ES-I3 (cell line): ENCODE measurements around the gene CMTR1.
"Not testable (repeated sequence)": the region's sequence is repeated elsewhere in the genome, so short reads cannot be mapped to it uniquely, and the experiment has no call there.

ENCODE experiments used
- H3K36me3 ChIP-seq: 2 replicates; pipeline ENCODE4 v1.6.1; 2013; ENCODE audit warnings: mild to moderate bottlenecking, low read length, control low read depth, moderate library complexity; ENCODE audit not compliant: insufficient read depth
- H3K4me1 ChIP-seq: 2 replicates; pipeline ENCODE4 v1.6.1; 2013; ENCODE audit warnings: mild to moderate bottlenecking, control low read depth, low read length; ENCODE audit not compliant: insufficient read depth
- H3K9ac ChIP-seq: 2 replicates; pipeline ENCODE4 v1.6.1; 2013; ENCODE audit warnings: low read depth, mild to moderate bottlenecking, low read length, moderate library complexity
- H3K9me3 ChIP-seq: 2 replicates; pipeline ENCODE4 v1.6.1; 2013; ENCODE audit warnings: mild to moderate bottlenecking, low read length, moderate library complexity; ENCODE audit not compliant: control insufficient read depth, insufficient read depth

Gene CMTR1

DNA sequence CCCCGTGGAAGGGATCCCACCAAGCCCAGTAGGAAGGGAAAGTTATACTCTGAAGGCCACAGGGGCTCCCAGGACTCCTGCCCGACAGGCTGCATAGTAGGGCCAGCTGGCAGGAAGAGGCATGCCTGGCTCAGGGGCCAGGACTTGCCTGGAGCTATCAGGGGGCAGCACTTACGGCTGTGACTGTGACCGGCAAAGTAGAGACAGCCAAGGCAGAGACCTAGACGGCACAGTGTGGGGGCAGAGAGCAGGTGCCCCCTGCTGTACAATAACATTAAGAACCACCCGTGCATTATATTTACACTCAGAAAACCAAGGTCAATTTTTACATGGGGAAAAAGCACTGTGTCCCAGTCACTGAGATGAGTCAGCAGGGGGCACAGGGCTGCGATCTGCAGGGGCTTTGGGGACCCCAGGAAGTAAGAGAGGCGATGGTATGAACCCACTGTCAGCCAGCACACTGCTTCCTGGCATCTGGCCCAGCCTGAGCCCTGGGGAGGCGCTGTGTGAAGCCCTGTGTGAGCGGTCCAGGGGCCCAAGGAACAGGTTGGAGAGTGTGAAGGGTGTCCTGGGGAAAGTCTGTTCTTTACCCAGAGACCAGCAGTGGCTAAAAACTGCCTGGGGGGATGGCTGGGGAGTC, 56.8 kb downstream of the CMTR1 start:
- Histone ChIP-seq H3K9ac (no peak overlapping the region), H3K36me3 (no peaks in the 10 kb centered on the region), H3K4me1 (peaks cover 24% of the 10 kb centered on the region), H3K9me3 (no peaks in the 10 kb centered on the region)

GRCh38 chr6:37490536-37491170, 57.6 kb downstream of the CMTR1 start:
- Histone ChIP-seq H3K4me1 (peaks cover 24% of the 10 kb centered on the region), H3K36me3 (no peaks in the 10 kb centered on the region), H3K9ac (no peak overlapping the region), H3K9me3 (no peaks in the 10 kb centered on the region)

GRCh38 chr6:37491171-37491829, 58.3 kb downstream of the CMTR1 start:
- H3K36me3 ChIP-seq: no peaks in the 10 kb centered on the region
- H3K9ac ChIP-seq: no peak overlapping the region
- peaks cover 24% of the 10 kb centered on the region for H3K4me1 ChIP-seq
- H3K9me3 ChIP-seq: no peaks in the 10 kb centered on the region

DNA sequence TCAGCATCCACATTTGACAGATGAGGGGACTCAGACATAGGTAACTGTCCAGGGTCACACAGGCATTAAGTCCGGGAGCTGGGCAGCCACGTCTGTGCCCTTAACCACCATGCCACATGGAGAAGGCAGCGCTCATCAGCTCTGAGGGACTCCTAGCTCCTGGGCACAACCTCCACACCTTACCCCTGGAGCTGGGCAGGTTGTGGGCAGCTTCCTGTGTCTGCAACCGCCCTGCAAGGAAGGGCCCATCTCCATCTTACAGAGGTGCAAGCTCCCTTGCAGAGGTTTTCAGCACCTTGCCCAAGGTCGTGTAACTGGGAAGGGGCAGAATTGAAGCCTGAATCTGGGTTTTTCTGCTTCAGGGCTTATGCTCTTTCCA, 58.8 kb downstream of the CMTR1 start:
- peaks cover 24% of the 10 kb centered on the region for H3K4me1 ChIP-seq
- no peaks in the 10 kb centered on the region for H3K36me3 ChIP-seq
- no peaks in the 10 kb centered on the region for H3K9me3 ChIP-seq
- H3K9ac ChIP-seq: no peak overlapping the region

GRCh38 chr6:37492236-37492972, 59.4 kb downstream of the CMTR1 start:
- H3K9ac ChIP-seq: no peak overlapping the region
- H3K9me3 ChIP-seq: no peaks in the 10 kb centered on the region
- H3K36me3 ChIP-seq: no peaks in the 10 kb centered on the region
- peaks cover 28% of the 10 kb centered on the region for H3K4me1 ChIP-seq

DNA sequence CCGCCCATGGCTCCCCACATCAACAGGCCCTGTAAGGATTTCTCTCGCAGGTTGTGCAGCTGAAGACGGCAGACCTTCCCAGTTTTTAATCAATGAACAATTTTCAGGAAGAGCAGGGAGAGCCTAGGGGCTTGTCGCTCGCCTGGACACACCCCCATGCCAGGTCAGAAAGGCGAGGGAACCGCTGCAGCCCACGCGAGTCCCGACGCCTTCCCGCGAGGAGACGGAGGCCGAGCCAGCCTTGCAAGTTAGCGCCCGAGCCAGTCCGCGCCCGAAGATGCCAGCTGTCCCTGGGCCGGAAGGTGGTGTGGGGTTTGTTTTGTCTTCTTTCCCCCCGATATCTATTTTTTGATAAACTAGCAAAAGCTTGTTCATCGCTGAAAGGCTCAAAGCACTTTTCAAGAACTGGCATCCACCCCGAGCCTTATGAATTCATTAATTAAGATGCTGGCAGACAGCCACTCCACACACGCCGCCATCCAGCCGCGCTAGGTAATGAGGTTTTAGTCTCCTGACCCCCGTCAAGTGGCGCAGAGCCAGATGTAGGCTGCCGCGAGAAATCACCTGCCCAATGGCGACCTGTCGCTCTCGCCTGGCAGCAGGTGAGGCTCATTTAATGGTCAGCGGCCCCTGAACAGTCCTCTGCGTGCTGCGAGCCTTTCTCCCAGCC, 60.1 kb downstream of the CMTR1 start:
- Histone ChIP-seq H3K4me1 (peaks cover 28% of the 10 kb centered on the region), H3K36me3 (no peaks in the 10 kb centered on the region), H3K9me3 (no peaks in the 10 kb centered on the region), H3K9ac (no peak overlapping the region)

- no peak overlapping the region for H3K9ac ChIP-seq
- H3K9me3 ChIP-seq: no peaks in the 10 kb centered on the region
- no peaks in the 10 kb centered on the region for H3K36me3 ChIP-seq
- H3K4me1 ChIP-seq: peaks cover 28% of the 10 kb centered on the region
Observed at GRCh38 chr6:37493661-37493995, 60.6 kb downstream of the CMTR1 start.

DNA sequence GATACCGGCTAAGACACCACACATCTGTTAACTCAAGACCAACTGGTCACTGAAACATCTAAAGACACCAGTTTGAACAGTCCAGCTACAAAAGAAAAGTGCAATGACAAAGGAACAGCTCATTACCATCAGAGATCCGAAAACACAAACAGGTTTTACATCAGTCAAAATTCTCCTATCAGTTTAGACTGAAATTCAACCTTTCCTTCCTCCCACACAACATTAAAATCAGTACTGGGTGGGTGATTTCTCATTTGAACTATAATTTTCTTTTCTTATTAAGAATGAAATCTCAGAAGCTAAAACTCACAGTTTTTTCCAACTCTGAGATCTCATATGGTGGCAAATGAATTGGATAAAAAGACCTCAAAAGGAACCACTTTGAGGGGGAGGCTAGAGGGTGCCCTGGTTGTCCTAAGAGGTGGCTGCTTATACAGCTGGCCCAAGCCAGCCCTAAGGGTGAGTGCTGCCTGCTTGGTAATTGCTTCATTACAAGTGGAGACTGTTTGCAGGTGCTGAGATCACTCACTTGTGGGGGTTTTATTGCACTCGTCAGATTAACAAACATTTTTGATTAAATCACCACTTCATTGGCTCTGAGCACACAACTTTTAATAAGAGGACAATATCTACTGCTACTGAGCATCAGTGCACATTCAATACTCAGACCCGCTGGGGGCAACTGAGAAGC, 62.4 kb downstream of the CMTR1 start:
- Histone ChIP-seq H3K9me3 (no peaks in the 10 kb centered on the region), H3K36me3 (no peaks in the 10 kb centered on the region), H3K4me1 (peaks cover 21% of the 10 kb centered on the region), H3K9ac (no peak overlapping the region)

- H3K4me1 ChIP-seq: peaks cover 17% of the 10 kb centered on the region
- no peak overlapping the region for H3K9ac ChIP-seq
- no peaks in the 10 kb centered on the region for H3K36me3 ChIP-seq
Observed at GRCh38 chr6:37496951-37497885, 64.2 kb downstream of the CMTR1 start.

GRCh38 chr6:37499433-37500293, 66.6 kb downstream of the CMTR1 start, which contains the start of gene CCDC167:
Gene CCDC167 (minus strand): TSS chr6:37499893. CDS start chr6:37499863, 30 bp downstream.
- H3K36me3 ChIP-seq: no peaks in the 10 kb centered on the region
- H3K9me3 ChIP-seq: no peaks in the 10 kb centered on the region
- peak within 1 kb of the TSS; percentile 54 for H3K9ac ChIP-seq
- H3K4me1 ChIP-seq: peaks cover 9% of the 10 kb centered on the region; the same call in 1 of the 2 replicates

More at GRCh38 chr6:37496951-37497885, 64.2 kb downstream of the CMTR1 start:
- H3K9me3 ChIP-seq: no peaks in the 10 kb centered on the region

DNA sequence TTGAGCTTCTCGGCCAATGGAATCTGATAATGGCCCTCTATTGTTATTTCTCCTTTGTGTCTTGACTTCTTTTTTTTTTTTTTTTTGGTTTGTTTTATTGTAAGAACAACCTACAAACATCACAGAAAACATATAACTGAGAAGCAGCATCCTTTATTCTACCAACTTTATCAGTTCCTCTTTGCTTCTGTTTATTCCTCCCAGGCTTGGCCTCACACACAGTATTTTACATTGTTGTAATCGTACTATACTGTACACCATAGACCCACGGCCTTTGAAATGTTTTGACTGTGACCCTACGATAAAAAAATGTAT, 67.2 kb downstream of the CMTR1 start:
- H3K4me1 ChIP-seq: peaks cover 9% of the 10 kb centered on the region; the same call in 1 of the 2 replicates
- no peaks in the 10 kb centered on the region for H3K9me3 ChIP-seq
- H3K36me3 ChIP-seq: no peaks in the 10 kb centered on the region
- H3K9ac ChIP-seq: peak overlapping the region; percentile 54; the same call in 1 of the 2 replicates

DNA sequence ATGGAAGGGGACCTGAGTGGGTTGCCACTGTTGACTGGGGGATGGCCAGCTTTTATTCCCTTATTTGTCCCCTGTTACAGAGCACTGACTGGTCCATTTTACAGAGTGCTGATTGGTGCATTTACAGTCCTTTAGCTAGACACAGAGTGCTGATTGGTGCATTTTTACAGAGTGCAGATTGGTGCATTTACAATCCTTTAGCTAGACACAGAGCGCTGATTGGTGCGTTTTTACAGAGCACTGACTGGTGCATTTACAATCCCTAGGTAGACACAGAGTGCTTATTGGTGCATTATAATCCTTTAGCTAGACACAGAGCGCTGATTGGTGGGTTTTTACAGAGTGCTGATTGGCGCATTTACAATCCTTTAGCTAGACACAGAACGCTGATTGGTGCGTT, 67.9 kb downstream of the CMTR1 start:
- not testable (repeated sequence) for H3K36me3 ChIP-seq, H3K9me3 ChIP-seq, H3K9ac ChIP-seq, H3K4me1 ChIP-seq
